GM23248 (cell line): ENCODE measurements around the gene AFDN.

Experiments used
- EZH2 ChIP-seq: fragments of 200-600 bp; sonication (generic); IDR thresholded peaks from 2 replicates; pipeline ENCODE4 v1.6.1; 2018; ENCODE audit warnings: antibody characterized with exemption, mild to moderate bottlenecking; ENCODE audit not compliant: insufficient read depth, poor library complexity, severe bottlenecking
- EZH2phosphoT487 ChIP-seq: fragments of 200-600 bp; sonication (generic); IDR thresholded peaks from 2 replicates; pipeline ENCODE4 v1.6.1; 2018; ENCODE audit warnings: antibody characterized with exemption, moderate library complexity, mild to moderate bottlenecking, low read depth; ENCODE audit not compliant: insufficient read depth

DNA sequence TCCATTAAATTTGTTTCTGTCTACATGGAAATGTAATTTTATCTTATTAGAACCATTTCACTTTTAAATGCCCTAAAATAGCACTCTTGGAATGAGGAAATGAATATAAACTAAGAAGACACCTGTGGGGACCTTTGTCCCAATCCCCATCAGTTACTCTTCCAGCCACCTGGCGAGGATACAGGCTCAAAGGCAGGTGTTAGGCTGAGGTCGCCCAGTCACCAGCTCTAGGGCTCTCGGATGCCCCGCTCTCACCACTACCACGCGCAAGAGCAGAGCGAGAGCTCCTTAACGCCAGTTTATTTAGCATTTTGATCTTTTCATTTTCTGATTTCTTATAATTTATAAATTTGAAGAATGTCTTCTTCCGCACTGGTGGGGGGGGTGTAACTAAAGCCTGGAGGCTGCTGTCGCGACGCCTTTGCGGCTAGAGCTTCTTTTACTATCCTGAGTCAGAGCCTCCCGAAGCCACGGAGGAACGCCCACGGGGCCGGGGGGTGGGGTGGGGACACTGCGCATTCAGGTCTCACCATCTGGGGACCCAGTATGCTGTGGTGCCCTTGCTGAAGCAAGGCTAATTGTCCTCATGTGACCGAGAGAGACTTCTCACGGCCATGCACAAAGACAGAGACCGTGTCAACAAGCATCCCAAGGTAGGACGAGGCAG lies 38.7 kb upstream of the AFDN start:
- TF ChIP-seq EZH2 = no peak
- no peak for TF ChIP-seq EZH2phosphoT487
